GM19099 (cell line): ENCODE results near the gene C10orf105.
A peak's percentile ranks its signal among the peaks of the same experiment; 100 is the strongest.

ENCODE experiments used
- POLR2A ChIP-seq: IDR thresholded peaks from 3 replicates; pipeline ENCODE4 v1.6.1; 2011; ENCODE audit warnings: low read depth; ENCODE audit not compliant: insufficient read length; ENCODE audit errors: extremely low read depth

C10orf105 gene

DNA sequence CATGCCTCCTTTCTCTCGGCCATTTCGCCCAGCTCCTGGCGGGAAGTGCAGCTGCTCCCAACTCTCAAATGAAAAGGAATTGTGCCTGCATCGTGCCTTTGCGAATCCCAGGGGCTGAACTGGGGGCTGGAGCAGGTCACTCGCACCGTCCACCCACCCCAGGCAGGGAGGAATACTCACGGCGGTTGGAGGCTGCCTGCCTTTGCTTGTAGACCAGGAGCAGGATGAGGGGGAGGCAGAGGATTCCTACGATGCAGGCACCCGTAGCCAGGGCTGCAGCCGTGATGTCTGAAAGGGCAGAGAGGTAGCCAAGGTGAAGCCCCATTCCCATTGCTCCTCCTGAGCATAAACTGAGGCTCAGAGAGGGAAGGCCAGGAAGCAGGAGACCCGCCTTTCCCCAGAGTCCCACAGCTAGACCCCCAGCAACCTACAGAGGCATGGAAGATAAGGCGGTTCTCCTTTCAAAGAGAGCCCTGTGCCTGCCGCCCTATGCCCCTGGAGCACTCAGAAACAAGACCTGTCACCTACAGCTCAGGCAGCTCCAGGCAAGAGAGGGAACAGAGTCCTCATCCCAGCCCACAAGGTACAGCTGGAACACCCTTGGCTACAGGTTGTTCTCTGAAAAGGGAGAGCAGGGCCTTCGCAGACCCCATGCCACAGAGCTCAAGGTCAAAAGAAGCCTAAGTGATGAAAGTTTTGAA lies 35.8 kb upstream of the C10orf105 start:
- TF ChIP-seq POLR2A, result no peak

DNA sequence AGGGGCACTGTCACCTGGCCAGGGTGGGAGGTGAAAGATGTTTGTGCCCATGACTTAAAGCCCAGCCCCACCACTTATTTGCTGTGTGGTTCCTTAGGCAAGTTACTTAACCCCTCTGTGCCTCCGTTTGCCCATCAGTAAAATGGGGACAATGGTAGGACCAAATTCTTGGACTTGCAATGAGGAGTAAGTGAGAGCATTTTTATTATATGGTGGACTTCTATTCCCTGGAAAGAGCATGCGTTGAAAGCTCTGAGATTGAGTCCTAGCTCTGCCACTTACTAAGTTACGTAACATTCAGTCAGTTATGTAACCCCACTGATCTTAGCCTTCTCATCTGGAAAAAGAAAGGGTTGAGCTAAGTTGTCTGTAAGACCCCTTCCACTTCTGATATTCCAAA lies 35.0 kb upstream of the C10orf105 start:
- no peak for TF ChIP-seq POLR2A

DNA sequence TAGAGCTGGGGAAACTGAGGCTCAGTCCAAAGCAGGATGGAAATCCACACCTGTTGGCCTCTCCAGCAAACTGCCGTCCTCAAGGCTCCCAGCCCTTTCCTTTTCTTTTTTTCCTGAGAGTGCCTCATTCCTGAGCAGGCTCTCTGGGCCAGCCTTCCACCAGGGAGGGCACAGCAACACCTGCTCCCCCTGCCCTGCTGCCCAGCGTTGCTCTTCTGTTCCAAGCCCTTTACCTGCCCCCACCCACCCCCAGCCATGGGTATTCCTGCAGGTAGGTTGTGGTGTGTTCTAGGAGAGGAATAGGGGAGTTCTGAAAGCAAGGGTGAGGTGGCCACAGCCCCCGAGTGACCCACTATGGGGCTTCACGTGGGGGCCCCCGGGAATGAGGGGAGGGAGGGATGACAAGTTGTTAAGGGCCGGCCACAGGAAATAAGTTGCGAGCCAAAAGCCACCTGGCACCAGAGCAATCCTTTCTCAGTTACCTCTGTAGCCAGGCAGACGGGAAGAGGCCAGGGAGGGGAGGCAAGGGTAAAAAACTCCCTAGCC lies 34.5 kb upstream of the C10orf105 start:
- no peak for TF ChIP-seq POLR2A

DNA sequence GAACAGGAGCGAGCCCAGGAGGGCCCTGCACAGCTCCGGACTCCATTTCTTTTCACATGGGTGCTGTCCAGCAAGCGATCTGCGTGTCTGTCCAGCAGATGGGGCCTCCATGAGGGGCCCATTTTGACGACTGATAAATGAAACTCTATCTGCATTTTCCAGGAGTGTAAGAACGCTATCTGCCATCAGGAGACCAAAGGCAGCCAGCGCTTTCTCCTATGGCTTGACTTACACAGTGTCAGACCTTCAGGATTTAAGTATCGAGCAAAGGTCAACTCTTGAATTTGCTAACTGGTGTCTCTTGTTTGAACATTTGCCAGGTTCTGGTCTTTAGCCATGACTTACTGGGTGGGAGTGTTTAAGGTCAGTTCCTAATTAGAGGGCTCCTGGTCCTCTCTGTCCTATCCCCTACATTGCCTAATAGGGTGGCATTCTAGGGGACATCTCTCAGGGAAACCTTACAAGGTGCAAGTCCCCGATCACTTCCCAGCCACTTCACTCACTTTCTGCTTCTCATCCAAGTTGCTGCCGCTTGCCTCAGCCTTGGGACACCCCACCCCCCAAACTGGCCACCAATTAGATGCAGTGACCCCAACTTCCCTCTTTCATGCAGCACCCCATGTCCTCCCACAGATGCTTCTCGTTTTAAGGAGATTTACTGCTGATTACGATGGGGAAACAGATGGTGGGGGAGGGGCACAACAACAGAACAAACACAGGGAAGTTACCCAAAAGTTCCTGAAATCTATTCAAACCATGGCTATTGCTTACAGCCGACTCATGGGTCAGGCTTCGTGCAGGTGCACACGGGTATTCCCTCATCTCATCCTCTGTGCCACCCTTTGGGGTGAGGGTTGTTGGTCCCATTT lies 33.7 kb upstream of the C10orf105 start:
- TF ChIP-seq POLR2A, result no peak

DNA sequence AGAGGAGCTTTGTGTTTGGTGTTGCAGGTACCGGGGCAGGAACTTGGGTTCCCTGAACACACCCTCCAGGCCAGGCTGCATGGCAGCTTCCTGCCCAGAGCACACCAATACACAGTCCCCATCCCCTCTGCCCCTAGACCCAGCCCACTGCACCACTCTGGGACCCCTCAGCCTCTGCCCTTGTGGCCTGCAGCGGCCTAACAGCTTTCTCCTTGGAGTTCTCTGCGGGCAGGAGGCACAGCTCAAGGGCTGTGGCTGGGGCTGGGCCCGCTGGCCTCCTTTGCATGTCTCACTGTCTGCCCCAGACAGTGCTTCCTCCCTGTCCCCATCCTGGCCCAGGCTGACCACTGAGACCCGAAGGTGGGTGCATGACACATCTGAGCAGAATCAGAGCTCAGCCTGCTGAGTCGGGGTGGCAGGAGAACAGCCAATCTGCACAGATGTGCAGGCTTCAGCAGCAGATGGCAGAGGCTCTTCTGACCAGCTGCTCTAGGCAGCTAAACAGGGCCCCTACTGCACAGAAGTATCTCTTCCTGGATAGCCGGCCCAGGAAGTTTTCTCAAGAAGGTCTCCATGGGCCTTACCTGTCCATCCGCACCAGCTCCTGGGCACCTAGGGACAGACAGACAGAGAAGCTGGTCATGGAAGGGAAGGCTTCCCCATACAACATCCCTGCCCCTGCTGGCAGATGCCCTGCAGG lies 33.0 kb upstream of the C10orf105 start:
- TF ChIP-seq POLR2A, result no peak

DNA sequence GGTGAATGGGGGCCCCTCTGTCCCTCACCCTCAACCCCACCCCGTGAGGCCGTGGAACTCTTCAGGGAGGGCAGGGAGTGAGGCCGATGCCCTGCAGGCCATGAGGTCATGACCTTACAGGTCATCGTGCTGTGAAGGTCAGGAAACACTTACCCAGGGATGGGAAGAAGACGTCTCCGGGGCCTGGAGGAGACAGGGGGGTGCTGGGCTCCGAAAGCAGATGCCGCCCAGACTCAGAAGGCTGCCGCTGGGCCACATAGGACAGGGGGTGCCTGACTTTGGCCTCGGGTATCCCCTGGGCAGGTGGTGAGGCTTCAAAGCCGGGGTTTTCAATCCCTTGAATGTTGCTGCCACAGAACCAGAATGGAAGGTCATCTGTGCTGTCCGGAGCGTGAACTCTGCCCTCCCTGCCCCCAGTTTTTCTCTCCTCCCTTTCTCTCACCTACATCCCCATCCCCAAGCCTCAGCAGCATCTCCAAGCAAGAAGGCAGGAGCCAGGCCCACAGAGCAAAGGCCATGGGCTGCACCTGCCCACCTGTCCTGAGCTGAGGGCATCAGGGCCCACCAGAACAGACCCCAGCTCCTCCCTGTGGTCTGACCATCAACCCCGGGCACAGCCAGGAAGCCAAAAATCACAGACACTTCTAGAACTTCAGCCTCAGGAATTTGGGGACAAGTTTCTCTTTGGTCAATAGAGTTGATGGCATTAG lies 32.1 kb upstream of the C10orf105 start:
- no peak for TF ChIP-seq POLR2A

DNA sequence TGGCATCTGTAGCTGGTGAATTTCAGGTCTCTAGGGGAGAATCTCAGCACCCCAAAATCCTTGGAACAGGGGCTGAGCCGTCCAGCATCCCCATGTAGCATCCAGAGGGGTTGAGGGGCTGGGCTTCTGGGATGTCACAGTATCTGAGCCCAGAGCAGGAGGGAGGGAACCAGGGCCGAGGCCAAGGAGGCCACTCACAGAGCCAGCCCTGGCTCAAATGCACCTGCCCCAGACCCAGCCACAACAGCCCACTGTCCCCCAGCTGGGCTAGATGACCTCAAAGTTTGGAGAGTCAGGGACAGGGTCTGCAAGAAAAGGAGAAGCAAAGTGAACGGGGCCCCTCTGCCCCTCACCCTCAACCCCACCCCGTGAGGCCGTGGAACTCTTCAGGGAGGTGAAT lies 31.4 kb upstream of the C10orf105 start:
- TF ChIP-seq POLR2A, result no peak

DNA sequence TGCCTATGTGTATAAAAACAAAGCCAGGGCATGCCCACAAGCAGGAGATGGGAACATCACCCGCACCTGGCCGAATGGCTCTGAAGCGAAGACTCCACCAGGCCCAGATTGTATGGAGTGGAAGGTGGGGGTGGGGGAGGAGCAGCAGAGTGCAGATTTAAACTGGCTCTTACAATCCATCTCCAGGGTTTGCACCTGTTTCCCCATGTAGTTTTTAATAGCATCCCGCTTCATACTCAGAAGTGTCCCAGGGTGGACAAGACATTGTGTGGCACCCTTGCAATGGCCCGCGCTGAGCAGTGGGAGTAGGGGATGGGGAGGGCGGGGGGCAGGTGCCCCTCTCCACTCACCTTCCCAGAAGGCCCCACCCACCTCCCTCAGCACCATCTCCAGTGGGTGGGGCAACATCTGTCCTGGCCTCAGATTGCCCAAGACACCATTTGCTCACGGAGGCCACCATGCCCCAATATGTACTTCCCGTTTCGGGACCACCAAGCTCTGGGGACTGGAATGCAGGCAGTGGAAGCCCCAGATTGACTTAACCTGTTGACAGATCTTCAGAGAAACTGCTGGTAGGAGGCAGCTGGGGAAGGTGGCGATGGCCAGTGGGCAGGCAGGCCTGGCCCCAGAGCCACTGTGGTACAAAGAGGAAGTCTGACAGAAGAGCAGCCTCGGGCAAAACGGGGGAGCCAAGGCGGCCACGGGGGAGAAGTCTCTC lies 30.7 kb upstream of the C10orf105 start:
- TF ChIP-seq POLR2A, result no peak

DNA sequence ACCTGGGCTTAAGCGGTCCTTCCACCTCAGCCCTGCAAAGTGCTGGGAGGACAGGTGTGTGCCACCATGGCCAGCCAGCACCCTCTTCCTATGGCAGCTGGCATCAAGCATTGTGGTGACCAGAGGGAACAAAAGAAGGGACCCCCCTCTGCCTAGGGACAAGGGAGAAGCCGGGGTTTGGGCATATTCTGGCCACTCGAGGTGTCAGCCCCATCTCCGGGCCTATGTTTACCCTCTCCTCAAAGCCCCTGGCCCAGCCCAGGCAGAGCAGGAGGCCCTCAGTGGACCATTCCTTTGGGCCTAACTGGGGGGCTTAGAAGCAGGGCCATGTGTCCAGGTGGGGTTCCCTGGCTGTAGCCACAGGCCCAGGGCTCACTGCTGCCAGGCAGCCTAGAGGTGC lies 29.8 kb upstream of the C10orf105 start:
- TF ChIP-seq POLR2A, result no peak

DNA sequence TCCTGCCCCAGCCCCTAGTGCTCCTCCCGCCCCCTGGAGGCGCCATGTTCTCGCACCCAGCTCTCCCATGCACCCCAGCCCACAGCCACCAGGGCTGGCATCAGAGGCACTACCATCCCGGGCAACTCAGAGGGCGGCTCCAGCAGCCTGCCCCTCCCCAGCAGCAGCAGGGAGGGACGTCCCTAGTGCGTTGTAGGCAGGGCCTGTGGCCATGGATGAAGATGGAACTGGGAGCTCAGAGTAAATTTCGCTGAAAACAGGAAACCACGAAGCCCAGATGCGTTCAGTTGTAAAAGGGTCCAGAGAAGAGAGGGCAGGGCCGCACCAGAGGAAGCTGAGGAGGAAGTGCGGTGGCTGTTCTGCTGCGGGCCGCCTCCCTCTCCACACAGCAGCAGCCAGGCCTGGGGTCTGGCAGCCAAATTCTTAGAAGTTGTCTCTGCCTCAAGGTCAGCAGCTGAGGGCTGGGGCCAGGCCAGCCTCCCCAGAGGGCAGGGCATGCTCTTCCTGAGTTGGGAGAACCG lies 29.2 kb upstream of the C10orf105 start:
- peak; percentile 45 for TF ChIP-seq POLR2A

DNA sequence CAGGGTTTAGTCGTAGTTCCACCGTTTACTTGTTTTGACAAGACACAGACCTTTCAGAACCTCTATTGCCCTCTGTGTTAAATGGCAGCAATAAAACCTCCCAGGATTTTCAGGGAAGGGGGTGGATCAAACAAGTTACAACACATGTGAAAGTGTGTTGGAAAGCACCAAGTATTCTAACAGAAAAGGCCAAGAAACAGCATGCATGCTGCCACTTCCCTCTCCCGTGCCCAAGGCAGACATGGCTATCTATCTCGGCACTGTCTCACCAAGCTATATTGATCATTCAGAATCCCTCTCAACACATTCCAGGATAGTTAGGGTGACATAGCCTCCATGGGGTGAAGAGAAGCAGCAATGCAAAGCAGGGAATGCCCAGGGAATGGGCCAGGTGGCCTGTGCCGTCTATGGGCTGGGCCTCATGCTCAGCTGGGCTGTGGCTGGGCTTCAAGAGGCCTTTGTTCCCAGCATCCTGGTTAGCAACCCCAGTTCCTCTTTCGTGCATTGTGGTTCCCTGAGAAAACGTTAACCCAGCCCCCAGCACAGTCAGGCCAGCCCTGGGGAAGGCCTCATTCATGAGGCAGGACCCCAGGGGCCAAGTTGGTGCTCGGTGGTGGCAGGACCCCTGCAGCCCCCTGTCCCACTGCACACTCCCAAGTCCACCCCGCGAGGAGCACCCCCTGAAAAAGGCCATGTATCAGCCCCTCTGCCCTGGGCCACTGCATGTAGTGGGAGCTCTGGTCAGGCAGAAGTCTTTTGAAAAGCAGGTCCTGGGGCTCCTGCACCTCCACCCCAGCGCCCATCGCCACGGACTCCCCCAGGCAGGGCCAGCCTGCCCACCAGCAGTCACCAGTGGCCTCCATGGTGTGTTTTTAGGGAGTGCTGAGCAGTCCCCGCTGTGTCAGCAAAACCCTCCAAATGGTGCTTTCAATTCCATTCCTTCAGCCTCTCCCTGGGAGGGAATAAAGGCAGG lies 28.3 kb upstream of the C10orf105 start:
- no peak for TF ChIP-seq POLR2A

DNA sequence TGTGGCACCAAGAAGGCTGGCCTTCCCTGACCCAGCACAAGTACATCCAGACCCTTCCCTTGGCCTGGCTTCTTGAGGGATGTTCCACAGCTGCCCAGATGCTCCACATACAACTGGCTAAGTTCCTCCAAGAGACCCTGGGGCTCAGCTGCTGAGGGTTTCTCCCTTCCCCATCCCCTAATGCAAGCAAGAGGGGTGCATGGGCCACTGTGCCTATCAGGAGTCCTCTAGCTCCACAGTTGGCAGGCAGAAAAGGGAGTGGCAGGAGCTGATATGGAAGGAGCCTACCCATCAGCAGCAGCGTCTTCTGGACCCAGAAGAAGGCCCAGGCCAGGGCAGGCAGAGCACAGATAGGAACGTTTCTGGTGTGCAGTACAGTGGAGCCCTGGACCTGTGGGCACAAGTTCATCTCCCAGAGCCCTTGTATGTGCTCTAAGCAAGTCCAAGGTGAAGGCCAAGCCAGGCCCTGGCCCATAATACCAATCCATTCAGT lies 27.5 kb upstream of the C10orf105 start:
- TF ChIP-seq POLR2A, result no peak

DNA sequence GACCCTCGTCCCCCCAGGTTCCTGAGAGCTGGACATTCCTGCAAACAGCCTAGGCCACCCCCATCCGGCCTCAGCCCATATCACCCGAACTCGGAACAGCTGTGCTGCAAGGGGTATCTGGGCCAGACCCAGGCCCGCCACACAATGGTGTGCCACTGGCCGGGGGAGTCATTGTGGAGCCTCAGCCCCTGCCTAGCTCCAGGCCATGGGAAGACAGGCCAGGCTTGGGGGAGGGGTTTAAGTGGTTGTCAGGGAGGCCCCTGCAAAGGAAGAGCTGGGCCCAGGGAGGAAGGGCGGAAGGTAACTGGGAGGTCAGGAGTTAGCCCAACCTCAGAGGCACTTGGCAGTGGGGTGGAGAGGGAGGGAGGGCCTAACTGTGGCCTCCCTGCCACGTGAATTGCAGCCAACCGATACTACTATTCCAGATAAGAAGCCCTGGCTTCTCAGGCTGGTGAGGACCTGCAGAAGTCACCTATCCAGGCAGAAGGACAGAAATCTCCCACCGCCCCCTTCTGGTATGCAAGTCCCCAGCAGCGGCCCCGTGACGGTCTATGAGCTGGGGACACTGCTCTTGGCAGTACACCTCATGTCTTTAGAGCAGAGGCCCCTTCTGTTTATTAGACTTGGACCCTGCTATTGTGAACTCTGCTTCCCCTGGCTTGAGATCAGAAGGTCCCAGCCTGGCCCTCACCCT lies 26.9 kb upstream of the C10orf105 start:
- no peak for TF ChIP-seq POLR2A
